Measurements from ENCODE around the gene DHX35.

DHX35 gene, protein sequence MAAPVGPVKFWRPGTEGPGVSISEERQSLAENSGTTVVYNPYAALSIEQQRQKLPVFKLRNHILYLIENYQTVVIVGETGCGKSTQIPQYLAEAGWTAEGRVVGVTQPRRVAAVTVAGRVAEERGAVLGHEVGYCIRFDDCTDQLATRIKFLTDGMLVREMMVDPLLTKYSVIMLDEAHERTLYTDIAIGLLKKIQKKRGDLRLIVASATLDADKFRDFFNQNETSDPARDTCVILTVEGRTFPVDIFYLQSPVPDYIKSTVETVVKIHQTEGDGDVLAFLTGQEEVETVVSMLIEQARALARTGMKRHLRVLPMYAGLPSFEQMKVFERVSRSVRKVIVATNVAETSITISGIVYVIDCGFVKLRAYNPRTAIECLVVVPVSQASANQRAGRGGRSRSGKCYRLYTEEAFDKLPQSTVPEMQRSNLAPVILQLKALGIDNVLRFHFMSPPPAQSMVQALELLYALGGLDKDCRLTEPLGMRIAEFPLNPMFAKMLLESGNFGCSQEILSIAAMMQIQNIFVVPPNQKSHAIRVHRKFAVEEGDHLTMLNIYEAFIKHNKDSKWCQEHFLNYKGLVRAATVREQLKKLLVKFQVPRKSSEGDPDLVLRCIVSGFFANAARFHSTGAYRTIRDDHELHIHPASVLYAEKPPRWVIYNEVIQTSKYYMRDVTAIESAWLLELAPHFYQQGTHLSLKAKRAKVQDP

DNA sequence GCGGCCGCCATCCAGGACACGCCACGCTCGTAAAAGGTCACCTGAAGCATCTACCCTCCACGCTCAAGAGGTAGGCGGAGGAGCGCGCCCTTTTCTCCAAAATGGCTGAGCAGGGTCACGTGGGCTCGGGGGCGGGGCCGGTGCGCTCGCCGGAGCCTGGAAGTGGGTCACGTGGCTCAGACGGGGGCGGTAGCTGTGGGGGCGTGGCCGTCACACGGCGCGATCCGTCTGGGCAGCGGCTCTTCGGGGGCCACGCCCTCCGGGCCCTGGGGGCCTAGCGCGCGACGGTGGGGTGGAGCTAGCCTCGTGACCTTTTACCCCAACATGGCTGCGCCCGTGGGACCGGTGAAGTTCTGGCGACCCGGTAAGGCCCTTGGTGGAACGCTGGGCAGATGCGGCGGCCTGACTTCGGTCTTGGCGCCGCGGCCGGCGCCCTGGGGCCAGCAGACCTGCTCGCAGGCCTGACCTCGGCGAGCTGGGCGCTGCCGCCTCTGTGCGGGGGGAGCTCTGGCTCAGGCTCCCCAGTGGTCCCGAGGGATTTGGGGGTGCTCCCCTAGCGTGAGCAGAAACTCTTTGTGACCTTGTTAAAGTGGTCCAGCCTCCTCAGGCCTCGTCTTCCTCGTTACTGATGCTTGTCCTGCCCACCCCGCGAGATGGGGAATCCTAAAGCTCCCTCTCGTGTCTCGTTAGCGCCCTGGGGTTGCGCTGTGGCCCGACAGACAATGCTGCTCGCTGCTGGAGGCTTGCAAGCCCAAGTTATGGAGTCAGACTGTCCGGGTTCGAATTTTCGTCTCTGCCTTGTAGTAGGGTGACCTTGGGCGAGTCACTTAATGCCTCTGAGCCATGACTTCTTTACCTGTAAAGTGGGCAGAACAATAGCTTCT is at the start of gene DHX35:
Gene DHX35, plus strand, starts transcription at position 301 of the 884 bp plus-strand sequence. Its CDS starts 24 bp downstream, at position 325.
- DNase-seq = peak; percentile 99

DNA sequence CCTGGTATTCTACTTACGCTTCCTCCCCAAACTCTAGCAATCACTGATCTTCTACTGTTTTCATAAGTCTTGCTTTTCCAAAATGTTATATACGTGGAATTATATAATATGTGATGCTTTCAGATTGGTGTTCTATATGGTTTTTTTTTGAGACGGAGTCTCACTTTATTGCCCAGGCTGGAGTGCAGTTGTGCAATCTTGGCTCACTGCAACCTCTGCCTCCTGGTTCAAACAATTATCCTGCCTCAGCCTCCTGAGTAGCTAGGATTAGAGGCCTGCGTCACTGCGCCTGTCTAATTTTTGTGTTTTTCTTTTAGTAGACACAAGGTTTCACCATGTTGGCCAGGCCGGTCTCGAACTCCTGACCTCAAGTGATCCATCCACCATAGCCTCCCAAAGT is 46.8 kb upstream of the DHX35 start:
- DNase-seq = no peak

DNA sequence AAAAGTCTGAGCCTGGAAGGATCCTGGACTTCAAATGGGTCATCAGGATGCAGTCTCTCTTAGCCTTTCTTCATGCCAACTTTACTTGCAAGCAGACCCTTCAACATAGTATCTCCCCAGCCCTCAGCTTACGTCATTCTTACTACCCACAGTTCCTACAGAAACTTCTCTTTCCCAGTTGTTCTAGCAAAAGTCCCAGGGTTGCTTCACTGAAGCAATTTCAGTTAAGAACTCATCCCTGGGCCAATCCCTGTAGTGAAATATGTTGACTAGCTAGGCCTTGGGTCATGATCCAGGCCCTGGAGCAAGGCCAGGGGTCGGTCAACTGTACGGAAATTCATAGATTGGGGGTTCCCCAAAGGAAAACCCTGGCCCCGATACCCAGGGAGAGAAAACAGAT is 44.5 kb upstream of the DHX35 start:
- DNase-seq = no peak

DNA sequence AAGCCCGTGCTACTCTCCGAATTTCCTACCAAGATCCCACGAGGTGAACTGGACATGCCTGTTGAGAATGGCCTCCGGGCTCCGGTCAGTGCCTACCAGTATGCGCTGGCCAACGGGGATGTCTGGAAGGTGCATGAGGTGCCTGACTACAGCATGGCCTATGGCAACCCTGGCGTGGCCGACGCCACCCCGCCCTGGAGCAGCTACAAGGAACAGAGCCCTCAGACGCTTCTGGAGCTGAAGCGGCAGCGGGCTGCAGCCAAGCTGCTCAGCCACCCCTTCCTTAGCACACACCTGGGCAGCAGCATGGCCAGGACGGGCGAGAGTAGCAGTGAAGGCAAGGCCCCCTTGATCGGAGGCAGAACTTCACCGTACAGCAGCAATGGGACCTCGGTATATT is 44.0 kb upstream of the DHX35 start:
- no peak for DNase-seq

DNA sequence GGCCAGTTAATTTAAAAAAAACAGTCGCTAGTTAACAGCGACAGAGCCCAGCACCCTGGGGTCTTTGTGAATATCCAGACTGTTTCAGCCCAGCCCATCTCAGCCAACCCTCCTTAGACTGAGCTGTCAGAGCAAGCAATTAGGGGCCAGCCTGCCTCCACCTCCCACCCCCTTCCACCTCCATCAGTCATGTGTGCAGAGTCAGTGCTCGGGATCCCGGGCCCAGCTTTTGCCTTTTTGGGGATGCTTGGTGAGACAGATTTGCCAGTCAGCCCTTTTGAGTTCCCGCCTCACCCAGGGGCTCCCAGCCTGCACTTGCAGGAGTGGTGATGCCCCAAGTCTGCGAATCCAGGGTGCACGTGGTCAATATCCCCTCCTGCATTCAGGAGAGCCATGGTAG is 42.5 kb upstream of the DHX35 start:
- DNase-seq = no peak

DNA sequence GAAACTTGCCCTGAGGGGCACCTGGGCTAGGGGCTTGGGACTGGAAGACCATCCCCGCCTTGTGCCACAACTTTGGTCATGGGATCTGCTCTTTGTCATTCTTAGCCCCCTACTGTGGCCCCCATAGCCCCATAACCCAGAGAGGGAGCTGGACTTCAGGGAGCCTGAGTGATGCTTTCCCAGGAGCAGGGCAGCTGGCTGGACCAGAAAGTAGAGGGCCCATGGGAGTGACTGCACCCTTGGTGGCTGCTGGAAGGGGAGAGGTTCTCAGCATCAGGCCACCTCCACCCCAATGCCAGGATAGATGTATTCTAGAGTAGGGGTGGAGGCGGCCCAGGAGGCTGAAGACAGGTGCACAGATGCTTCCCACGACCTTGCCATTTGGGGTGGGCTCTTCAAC is 41.7 kb upstream of the DHX35 start:
- no peak for DNase-seq

DNA sequence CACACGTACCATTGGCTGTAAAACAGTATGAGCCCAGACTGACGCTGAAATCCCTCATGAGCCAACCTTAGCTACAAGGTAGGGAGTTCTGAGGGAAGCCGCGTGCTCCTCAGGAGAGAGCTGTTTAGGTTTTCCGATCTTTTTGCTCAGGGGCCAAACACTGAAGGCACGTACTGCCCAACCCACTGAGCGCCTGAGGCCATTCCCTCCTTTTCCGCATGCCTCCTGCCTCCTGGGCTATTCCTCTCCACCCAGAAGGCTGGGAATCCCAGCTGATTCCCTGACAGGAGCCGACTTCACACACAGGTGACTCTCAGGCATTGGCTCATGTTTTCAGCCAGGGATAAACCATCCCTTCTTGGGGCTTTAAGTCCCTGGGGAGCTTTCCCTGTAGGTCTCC is 41.3 kb upstream of the DHX35 start:
- DNase-seq = no peak

DNA sequence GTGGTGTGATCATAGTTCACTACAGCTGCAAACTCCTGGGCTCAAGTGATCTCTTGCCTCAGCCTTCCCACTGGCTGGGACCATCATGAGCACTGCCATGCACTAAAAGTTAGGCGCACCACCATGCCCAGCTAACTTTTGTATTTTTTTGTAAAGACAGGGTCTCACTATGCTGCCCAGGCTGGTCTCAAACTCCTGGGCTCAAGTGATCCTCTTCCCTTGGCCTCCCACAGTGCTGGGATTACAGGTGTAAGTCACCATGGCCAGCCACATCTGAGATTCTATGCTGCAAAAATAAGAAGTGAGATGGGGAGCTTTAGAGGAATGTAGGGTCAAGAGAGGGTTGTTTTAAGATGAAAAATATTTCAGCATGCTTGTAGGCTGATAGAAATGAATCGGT is 37.4 kb upstream of the DHX35 start:
- DNase-seq = no peak

DNA sequence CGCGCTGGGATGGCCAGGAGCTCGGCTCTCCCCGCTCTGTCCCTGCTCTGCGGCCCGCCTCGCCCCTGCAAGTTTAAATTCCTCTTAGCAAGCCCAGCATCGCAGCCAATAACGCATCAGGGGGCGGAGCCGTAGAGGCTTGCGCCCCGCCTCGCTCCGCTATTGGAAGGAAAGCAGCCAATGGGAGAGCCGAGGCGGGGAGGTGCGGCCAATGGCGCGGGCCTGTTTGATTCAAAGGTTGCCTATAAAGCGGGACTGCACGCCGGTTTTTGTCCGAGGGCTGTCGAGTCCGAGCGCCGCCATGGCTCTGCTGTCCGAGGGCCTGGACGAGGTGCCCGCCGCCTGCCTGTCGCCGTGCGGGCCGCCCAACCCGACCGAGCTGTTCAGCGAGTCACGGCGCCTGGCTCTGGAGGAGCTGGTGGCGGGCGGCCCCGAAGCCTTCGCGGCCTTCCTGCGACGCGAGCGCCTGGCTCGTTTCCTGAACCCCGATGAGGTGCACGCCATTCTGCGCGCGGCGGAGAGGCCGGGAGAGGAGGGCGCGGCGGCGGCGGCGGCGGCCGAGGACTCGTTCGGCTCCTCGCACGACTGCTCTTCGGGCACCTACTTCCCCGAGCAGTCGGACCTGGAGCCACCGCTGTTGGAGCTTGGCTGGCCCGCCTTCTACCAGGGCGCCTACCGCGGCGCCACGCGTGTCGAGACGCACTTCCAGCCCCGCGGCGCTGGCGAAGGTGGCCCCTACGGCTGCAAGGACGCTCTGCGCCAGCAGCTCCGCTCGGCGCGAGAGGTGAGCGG is 35.8 kb upstream of the DHX35 start, which contains the start of gene FAM83D:
Gene FAM83D, plus strand, starts transcription at position 276 of the 792 bp plus-strand sequence. Its CDS starts 26 bp downstream, at position 302.
- DNase-seq = peak; percentile 98

DNA sequence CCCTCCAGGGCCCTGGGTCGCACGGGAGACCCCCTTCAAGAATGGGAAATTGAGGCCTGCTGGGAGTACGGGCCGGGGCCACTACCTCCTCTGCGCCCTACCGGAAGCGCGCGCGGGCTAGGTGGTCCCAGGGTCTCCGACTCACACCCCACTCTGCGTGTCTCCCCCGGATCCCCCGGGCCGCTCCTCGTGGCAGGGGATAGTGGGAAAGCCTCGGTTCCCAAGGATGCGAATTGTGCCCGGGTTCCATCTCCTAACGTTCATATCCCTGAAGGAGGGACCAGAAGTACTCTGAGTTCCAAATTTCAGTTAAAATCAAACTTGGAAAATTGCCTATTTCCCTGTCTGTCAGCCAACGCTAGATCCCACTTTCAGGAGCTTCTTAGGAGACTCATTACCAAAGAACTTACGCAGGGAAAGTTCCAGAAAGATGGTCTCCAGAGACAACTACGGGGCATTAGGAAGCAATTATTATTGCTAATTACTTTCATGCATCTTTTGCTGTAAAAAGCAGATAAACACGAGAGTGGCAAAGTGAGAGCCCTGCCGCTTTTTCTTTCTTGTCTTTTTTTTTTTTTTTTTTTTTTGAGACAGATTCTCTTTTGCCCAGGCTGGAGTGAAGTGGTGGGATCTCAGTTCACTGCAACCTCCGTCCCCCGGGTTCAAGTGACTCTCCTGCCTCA is 35.1 kb upstream of the DHX35 start:
- peak; percentile 65 for DNase-seq

DNA sequence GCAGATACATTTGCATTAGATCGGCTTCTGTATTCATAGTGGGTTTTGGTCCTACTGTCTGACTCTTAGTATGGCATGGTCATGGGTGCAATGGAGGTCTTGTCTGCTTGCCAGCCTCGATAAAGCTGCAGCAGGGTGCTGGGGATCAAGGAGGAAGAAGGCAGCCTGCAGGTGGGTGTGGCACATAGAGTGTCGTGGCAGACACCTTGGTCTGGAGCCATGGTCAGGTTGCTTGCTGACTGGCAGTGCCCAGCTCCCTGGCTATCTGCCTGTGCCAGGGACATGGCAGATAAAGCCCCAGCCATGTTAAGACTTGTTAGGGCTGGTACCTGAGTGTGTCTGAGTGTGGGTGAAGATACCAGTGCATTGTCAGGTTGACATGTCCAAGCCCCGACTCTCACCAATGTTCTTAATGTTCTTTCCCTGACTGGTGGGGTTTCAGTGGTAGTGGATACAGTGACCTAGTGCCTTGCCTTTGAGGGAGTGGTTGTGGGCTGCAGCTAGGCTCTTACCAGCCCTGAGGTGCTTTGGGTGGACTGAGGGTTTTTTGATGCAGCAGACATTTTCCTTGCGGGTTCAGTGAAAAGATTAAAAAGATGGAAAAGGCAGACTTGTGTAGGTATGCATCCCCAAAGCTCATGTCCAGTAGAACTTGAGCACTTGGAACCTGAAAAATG is 34.1 kb upstream of the DHX35 start:
- no peak for DNase-seq

DNA sequence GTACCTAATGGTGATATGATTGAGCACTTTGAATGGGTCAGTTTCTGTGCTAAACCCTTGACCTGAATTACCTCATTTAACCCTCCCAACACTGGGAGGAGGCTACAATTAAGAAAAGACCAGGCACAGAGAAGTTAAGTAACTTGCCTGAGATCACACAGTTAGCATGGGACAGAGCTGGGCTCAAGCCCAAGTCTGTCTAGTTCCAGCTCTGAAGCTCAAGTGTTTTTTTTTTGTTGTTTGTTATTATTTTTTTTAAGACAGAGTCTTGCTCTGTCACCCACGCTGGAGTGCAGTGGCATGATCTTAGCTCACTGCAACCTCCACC is 31.9 kb upstream of the DHX35 start:
- DNase-seq = no peak

DNA sequence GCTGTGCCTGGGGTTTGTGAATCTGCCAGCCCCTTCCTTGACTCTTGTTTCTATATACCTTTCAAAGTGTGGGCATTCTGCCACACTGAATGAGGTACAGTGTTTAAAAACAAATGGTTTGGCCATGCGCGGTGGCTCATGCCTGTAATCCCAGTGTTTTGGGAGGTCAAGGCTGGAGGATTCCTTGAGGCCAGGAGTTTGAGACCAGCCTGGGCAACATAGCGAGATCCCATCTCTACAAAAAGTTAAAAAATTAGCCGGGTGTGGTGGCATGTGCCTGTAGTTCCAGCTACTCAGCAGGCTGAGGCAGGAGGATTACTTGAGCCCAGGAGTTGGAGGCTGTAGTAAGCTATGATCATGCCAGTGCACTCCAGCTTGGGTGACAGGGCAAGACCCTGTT is 30.2 kb upstream of the DHX35 start:
- DNase-seq = no peak

DNA sequence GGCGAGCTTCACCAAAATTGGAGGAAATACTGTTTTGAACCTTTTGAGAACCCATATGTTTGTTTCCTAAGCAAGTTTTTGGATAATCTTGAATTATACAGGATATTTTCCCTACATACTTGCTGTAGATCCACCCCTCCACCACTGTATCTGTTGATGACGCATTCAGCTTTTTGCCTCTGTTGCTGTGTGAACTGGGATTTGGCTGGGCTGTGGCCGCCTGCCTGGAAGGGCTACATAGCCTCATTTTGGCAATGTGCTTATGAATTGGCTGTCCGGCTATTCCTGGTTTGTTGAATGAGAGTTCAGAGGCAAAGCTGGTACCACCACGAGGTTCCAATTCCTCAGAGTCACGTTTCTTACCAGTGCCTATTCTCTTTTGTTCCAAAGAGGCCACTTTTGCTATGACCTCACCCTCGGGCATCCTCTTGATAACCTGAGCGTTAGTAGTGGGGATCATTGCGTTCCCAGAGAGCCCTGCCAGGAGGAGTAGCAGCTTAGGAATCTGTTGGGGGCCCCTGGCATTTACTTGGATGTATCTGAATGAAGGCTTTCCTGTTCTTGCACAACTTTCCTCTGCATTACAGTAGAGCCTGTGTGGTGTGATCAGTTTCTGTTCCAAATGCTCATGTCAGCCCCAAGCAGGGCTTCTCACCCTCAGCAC is 29.6 kb upstream of the DHX35 start:
- DNase-seq = no peak

DNA sequence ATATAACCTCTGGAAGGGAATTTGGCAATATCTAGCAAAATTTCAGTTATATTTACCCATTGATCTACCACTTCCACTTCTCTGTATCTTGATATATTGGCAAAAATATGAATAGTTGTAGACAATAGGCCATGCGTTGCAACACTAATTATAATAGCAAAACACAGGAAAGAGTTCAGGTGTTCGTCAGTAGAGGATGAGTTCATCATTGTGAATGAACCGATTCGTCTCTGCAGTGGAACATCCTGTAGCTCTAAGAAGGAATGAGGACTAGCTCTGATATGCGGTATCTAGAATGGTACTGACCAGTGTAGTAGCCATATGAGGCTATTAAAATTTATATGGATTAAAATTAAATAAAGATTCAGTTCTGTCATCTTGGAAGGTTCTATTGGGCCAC is 27.6 kb upstream of the DHX35 start:
- DNase-seq = no peak

DNA sequence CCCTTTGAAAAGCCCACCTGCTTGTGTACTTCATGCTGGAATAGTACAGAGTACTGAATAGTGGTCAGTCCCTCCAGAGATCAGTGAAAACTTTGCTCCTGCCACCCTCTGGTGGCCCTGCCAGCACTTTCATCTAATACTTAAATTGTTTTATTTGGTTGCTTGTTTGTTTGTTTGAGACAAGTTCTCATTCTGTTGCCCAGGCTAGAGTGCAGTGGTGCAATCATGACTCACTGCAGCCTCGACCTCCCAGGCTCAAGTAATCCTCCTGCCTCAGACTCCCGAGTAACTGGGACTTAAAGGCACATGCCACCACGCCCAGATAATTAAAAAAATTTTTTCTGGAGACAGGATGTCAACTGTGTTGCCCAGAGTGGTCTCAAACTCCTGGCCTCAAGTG is 26.9 kb upstream of the DHX35 start:
- no peak for DNase-seq

DNA sequence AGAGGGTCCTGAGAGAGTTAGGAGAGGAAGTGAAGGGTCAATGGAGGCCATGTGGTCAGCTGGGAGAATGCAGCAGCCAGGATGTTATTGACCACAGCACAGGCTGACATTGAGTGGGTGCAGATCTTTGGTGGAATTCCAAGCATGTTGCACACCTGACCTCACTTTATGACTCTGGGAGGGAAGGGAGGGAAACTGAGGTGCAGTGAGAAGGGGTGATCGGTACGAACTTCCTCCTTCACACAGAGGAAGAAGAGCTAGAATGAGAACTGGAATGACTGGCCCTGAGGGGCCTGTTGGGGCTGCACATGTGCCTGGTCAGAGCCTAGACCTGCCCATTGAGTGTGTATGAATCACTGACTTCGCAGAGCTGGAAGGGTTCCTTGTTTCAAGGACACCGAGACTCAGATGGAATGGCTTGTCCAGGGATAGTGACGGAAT is 26.2 kb upstream of the DHX35 start:
- no peak for DNase-seq

DNA sequence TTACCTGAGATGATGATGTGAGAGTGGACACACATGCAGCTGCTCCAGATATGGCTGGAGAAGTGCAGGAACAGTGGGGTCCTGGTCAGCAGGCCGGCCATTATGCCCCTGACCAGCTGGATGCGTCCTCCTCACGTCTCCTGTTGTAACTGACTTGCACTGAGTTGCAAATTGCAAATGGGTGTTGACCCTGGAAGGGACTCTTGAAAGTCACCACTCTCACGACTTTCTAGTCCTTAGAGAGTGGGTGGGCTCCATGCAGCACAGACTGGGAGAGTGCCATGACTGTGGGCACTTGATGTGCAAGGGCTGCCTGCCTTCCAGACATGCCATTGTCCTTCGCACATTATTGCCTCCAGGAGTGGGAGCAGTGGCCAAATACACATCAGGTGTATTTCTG is 25.1 kb upstream of the DHX35 start:
- no peak for DNase-seq

DNA sequence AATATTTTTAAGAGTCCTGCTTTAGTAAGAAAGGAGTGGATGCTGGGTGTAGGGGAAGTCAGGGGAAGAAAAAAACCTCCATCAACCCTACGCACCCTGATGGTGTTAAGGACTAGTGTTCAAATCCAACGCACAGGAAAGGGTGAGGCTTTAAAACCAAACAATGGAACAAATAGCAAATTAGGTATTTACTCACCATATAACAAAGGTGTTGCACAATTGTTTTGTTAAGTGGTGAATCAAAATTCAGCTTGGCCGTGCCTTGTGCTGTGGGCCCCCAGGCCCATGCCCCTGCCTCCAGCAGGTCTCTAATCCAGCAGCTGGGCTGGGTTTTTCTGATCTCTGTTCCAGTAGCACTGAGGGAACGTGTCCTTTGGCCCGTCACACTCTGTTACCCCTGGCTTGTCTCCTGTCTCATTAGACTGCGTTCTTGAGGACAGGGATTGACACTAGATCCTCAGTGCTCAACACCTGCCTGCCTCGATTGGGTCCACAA is 24.1 kb upstream of the DHX35 start:
- DNase-seq = no peak

DNA sequence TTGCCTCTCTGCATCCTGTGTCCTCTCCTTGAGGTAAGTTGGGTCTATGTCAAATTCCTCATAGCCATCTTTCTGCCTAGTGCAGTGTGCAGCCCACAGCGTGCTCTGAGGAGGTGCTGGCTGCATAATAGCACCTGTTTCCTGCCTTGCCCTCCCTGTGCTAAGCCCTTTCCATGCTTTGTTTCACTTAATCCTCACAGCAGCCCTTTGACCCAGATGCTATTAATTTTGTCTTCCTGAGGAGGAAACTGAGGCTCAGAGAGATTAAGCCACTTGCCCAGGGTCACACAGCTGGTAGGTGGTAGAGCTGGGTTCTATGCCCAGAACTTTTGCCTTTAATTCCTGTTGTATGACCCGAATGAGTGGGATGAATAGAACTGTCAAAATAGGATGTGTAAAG is 22.5 kb upstream of the DHX35 start:
- DNase-seq = no peak

DNA sequence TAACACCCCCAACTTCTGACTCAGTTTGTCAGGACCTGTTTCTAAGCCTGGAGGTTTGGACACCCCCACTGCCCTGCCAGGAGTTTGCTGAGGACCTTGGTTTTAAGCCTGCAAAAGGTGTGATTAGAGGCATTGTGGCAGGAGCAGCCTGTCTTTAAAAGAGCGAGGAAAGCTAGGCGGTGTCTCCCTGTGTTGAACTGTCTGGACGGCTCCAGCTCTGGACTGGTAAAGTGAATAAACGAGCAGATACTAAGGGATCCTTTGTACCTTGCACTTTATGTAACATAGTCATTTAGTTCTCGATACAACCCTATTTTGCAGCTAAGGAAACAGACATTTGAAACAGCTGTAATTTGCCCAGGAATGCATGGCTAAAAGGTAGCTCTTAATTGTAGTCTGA is 21.5 kb upstream of the DHX35 start:
- no peak for DNase-seq

Measured in activated CD8-positive, alpha-beta memory T cell treated with anti-CD3 and anti-CD28 coated beads for 24 hours (primary cell).